ENCODE data around the gene STK32B.
A peak's percentile ranks its signal among the peaks of the same experiment; 100 is the strongest.
"Not testable (repeated sequence)": the region's sequence is repeated elsewhere in the genome, so short reads cannot be mapped to it uniquely, and the experiment has no call there.

STK32B gene

DNA sequence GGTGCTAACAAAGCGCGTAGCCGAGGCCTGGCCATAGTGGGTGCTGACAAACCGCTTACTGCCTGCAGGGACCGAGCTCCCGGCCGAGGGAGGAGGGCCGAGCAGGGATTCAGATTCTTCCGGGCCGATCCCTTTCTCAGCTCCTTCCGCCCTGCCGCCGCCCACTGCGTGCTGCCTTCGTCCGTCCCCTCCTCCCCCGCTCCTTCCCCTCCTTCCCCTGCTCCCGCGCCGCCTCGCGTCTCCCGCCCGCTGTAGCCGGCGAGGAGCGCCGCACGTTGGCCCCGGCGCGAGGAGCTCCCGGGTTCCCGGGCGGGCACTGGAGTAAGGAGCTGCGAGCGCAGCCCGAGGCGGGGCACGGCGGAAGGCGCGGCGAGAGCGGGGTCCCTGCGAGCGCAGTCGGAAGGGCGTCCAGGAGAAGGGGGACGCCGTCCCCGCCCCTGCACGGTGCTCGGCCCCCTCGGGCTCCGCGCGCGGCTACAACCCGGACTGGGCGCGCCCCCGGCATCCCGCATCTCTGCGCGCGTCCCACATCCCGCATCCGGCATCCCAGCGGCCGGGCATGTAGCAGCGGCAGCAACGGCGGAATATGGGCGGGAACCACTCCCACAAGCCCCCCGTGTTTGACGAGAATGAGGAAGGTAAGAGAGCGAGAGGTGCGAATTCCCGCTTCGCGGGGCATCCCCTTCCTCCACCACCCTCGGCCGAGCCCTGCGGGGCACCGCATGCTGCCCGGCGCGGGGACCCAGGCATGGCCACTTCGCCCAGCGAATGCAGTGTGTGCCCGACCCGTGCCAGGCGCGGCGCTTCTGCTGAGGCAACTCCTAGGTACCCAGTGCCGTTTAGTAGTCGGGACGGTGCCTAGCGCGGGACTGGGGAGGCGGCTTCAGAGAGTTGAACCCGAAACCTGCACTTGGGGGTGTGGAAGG, at the start of gene STK32B:
STK32B (plus strand) TSS at position 203 of the 926 bp plus-strand sequence.
- peak; percentile 79 for DNase-seq (ENCODE audit: low read depth, low spot score)

GRCh38 chr4:5001641-5002040, 49.6 kb upstream of the STK32B start:
- not testable (repeated sequence) for DNase-seq (ENCODE audit: low read depth, low spot score)

DNA sequence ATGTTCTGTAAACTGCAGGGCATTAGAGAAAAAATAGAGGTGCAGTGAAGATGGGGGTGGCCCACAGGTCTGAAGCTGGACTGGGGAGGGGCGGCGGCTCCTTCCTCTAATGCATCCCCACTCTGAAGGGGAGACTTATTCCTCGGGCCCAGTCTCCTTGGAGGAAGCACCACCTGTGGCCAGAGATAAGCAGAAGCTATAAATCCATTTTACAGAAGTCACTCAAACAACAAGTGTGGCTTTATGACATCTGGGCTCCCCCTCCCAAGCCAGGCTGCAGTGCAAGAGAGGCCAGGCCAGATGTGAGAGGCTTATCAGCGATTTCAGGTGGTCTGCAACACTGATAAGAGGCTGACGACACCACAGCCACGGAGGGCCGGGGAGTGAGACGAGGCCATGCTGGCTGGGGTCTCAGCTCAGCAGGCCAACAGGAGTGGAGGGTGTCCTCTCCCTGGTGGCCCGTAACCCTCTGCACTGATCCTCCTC, 47.9 kb upstream of the STK32B start:
- DNase-seq (ENCODE audit: low read depth, low spot score) = no peak

- DNase-seq (ENCODE audit: low read depth, low spot score) = no peak
Measured at GRCh38 chr4:5003918-5004317, 47.4 kb upstream of the STK32B start.

DNA sequence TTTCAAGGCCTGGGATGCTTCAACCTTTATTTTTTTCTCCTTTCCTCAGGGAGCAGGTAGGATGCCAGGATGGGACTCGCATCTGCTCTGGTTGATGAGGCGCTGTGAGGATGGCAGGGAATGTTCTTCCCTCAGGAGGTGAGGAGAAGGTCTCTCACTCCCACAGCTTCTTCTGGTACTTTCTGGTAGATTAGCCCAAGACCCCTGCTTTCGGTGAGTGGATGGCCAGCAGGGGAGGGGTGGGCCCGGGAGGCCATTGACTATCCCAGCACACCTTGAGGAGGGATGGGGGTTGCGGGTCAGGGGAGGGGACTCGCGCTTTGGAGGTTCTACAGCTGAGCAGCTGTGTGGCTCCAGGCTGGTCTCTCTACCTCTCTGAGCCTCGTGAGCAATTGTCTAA, 46.8 kb upstream of the STK32B start:
- no peak for DNase-seq (ENCODE audit: low read depth, low spot score)

- DNase-seq (ENCODE audit: low read depth, low spot score) = not testable (repeated sequence)
Measured at GRCh38 chr4:5006932-5007331, 44.3 kb upstream of the STK32B start.

DNA sequence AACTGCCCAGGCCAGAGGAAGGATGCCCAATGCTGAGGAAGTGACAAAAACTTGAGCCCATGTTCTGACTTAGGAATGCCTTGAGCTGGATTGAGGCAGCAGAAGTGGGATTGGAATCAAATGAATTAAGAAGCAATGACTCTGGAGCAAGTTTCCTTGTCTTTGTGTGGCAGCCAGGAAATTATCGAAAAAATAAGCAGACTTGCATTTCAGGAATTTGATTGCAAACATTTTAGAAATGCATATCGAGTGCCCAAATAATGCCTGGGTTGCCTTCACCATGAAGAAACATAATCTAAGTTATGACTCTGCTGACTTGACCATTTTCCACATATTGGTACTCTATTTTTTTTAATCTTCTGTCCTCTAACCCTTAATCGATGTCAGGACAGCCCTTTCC, 41.5 kb upstream of the STK32B start:
- no peak for DNase-seq (ENCODE audit: low read depth, low spot score)

DNA sequence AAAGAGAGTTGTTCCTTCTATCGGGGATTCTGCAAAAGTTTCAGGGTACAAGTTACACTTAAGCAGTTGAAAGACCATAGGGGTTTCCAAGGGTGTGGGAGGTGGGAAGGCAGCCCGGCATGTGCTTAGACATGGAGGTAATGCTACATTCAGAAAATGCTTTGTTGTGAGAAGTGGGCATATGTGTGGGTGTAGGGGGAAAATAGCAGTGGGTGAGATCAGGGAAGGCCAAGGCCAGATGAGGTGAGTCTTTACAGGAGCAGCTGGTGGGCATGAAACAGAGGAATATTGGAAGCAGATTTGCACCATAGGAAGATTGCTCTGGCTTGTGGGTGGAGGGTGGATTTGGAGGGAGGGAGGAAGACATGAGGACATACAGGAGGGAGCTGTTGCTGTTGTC, 40.3 kb upstream of the STK32B start:
- no peak for DNase-seq (ENCODE audit: low read depth, low spot score)

GRCh38 chr4:5012244-5012898, 38.9 kb upstream of the STK32B start:
- no peak for DNase-seq (ENCODE audit: low read depth, low spot score)

DNA sequence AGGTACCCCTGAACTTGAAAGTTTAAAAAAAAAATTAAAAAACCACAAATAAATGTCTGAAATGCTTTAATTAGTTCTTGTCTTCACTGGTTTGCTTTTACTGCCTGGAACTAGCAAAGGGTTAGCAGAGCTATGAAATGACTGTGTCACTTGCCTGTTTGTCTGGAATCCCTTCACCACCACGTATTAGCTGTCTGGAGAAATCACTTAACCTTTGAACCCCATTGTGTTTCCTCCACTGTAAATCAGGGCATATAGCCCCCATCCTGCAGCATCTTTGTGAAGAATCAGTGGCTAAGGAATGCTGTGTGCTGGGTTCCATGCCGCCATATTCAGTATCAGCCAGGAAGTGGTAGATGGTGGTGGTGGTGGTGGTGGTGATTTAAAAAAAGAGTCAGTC, 38.3 kb upstream of the STK32B start:
- no peak for DNase-seq (ENCODE audit: low read depth, low spot score)

DNA sequence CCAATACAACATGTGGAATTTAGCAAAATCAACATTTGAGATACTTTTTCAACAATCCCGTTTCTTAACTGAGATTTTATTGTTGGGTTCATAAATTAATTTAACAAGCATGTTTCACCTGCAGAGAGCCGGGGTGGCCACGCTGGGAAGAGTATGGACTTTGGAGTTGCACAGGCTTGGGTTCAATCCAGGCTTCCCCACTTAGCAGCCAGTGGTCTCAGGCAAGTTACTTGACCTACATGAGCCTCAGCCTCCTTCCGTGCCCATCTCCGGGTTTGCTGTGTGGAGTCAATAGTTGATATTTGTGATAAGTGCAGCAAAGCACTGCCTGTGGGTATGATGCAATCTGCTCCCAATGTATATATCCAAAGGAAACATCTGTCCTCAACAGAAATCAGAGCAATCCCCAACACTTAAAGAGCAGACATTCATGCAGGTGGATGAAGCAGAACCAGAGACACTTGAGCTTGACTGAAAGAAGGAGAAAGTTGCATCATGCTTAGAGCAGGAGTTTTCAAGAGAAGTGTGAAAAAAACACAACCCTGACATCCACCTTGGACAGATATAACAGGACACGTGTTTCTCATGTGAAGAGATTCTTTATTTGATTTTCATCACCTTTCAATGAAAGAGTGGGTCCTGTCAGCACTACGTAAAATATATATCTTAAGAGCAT, 37.1 kb upstream of the STK32B start:
- no peak for DNase-seq (ENCODE audit: low read depth, low spot score)

DNA sequence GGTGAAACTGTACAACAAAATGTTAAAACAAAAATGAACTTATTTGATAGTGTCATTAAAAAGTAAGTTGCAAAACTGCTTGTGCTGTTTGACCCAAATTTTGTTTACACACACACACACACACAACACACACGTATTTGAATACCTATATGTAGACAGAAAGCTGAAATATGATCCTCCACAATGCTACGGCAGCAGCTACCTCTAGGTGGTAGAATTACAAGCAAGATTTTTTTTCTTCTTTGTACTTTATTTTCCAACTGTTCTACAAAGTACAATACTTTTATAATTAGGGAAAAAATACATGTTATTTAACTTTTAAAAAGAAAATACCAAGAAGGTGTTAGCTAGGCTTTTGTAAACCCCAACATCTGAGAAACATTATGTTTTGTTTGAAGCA, 33.2 kb upstream of the STK32B start:
- no peak for DNase-seq (ENCODE audit: low read depth, low spot score)

DNA sequence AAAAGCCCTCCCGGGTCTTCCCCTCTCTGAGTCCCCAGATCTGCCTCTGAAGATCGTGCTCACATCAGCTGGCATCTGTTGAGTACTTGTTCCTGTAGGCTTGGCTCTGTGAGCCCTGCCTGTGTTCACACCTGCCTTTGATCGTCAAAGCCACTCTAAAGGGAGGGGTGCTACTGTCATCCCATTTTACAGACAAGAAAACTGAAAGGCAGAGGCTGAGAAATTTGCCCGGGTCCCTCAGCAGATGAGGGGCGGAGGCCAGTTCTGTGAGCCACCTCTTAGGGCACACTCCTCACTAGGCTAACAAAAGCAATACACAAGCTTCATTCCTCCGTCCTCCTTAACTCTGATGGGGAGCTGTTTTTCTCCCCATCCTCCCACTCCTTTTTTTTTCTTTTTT, 32.7 kb upstream of the STK32B start:
- DNase-seq (ENCODE audit: low read depth, low spot score) = no peak

GRCh38 chr4:5019274-5019673, 32.0 kb upstream of the STK32B start, which contains the start of gene CYTL1:
Gene CYTL1, minus strand, starts transcription at chr4:5019458. Its CDS starts 13 bp downstream, at chr4:5019445.
- DNase-seq (ENCODE audit: low read depth, low spot score) = peak; percentile 47

GRCh38 chr4:5019796-5020195, 31.5 kb upstream of the STK32B start:
- no peak for DNase-seq (ENCODE audit: low read depth, low spot score)

GRCh38 chr4:5020341-5020740, 30.9 kb upstream of the STK32B start:
- DNase-seq (ENCODE audit: low read depth, low spot score) = no peak

DNA sequence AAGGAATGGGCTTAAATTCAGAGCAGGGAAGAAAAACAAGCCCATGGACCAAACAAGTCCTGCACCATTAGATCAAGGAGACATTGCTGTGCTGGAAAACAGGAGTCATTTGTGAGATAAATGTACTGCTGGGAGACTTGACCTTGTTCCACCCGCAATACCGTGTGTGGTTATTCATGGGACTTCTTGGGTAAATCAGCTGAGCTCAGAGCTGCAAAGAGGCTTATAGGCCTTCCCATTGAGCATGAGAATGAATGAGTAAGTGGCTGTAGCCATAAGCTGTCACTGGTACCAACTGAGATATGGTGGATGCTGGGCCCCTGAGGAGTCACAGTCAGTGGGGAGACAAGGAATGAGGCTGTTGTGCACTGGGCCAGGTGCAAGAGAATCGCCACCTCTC, 29.7 kb upstream of the STK32B start:
- DNase-seq (ENCODE audit: low read depth, low spot score) = no peak

DNA sequence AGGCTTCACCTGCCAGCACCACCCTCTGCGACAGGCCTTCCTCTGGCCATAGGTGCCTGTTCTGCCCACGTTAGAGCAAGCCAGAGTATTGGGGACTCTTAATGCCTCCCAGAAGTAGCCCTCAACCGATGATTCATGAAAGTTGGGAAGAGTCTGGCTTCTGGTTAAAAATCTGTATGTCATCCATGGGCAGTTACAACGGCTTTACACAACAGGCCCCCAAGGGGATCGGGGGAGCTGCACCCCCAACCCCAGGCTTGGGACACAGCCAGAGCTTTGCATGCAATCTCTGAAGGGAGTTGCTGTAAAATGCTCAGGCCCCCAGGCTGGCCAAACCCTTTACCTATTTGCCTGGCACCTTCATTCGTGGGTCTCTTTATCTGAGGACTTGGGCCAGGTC, 26.6 kb upstream of the STK32B start:
- DNase-seq (ENCODE audit: low read depth, low spot score) = no peak

DNA sequence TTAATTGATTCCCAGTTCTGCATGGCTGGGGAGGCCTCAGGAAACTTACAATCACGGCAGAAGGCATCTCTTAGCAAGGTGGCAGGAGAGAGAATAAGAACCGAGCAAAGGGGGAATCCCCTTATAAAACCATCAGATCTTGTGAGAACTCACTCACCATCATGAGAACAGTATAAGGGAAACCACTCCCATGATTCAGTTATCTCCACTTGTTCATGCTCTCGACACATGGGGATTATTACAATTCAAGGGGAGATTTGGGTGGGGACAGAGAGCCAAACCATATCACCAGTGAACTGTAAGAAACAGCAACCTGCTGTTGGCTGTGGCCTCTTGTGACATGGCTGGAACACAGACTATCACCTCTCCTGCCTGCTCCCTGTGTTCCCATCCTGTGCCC, 24.9 kb upstream of the STK32B start:
- DNase-seq (ENCODE audit: low read depth, low spot score) = no peak

- peak; percentile 24 for DNase-seq (ENCODE audit: low read depth, low spot score)
Measured at GRCh38 chr4:5027346-5027745, 23.9 kb upstream of the STK32B start.

DNA sequence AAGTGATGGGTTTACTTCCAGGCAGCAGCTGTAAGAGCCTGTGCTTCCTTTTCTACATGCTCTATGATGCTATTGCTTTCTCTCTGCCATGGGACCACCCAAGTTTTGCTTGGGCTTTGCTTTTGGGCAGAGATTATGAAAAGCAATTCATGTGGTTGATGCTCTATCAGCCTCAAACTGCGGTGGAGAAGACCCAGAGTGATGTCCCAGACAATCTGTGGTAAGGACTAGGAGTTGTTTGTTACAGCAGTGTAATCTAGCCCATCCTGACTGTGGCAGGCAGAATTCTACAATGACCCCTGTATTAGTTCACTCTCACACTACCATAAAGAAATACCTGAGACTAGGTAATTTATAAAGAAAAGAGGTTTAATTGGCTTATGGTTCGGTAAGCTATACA, 22.8 kb upstream of the STK32B start:
- no peak for DNase-seq (ENCODE audit: low read depth, low spot score)

- DNase-seq (ENCODE audit: low read depth, low spot score) = no peak
Measured at GRCh38 chr4:5029447-5029846, 21.8 kb upstream of the STK32B start.
